ENCODE data around the gene ATP1A3. TPM values are rescaled to one million over a fixed set of nuclear protein-coding genes. Genes with fewer than 3 reads are reported as not detected.

Gene ATP1A3
- total RNA-seq, 8 experiments from 2014 or later: 2.4 to 243 (median 117) TPM

GRCh38 chr19:41990615-41991014 is 3.4 kb downstream of the ATP1A3 start:
- 46 to 100% (median 86%) methylated on average over 1 to 2 of the region's 2 CpGs; no CpG with 5 or more reads in 3 of the 10 experiments for WGBS, 10 experiments
- in situ Hi-C loops (cut with MboI; ENCODE audit: low pct_unique_long_range_greater_than_20kb in 2 of 9, low sequenced_read_pairs in 9 of 9, unreplicated experiment in 9 of 9): no loop called here
- ATAC-seq (replicated peaks in 6 of 8): no peak
- no peak overlapping the region for H3K27ac ChIP-seq
- no peak overlapping the region for H3K4me3 ChIP-seq
- H3K4me1 ChIP-seq (replicated peaks in 1 of 2): peaks cover 18 to 29% of the 10 kb centered on the region in 2 donors

GRCh38 chr19:41990028-41990427 is 4.0 kb downstream of the ATP1A3 start:
- Histone ChIP-seq H3K27ac (no peak overlapping the region), H3K4me1 (replicated peaks in 1 of 2) (peaks cover 12 to 24% of the 10 kb centered on the region in 2 donors), H3K4me3 (no peak overlapping the region)
- no peak for ATAC-seq (replicated peaks in 6 of 8)
- in situ Hi-C loops (cut with MboI; ENCODE audit: low pct_unique_long_range_greater_than_20kb in 2 of 9, low sequenced_read_pairs in 9 of 9, unreplicated experiment in 9 of 9): no loop called here
- 68 to 100% (median 89%) methylated on average over 1 to 4 of the region's 4 CpGs for WGBS, 10 experiments

DNA sequence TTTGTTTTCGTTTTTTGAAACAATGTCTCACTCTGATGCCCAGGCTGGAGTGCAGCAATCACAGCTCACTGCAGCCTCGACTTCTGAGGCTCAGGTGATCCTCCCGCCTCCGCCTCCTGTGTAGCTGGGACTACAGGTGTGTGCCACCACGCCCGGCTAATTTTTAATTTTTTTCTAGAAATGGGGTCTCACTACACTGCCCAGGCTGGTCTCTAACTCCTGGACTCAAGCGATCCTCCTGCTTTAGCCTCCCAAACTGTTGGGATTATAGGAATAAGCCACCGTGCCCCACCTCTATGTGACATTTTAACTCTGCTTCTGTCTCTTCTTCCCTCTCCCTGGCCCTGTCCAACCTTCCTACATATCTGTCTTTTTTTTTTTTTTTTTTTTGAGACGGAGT is 5.1 kb downstream of the ATP1A3 start:
- no peak overlapping the region for H3K4me3 ChIP-seq
- H3K27ac ChIP-seq: no peak overlapping the region
- peaks cover 6 to 17% of the 10 kb centered on the region in 2 donors for H3K4me1 ChIP-seq (replicated peaks in 1 of 2)
- in situ Hi-C loops (cut with MboI; ENCODE audit: low pct_unique_long_range_greater_than_20kb in 2 of 9, low sequenced_read_pairs in 9 of 9, unreplicated experiment in 9 of 9): no loop called here
- 43 to 94% (median 86%) methylated on average over 1 to 6 of the region's 9 CpGs; no CpG with 5 or more reads in 4 of the 10 experiments for WGBS, 10 experiments
- no peak for ATAC-seq (replicated peaks in 6 of 8)

GRCh38 chr19:41987141-41987860 is 6.7 kb downstream of the ATP1A3 start:
- 55 to 93% (median 75%) methylated on average over 3 to 5 of the region's 10 CpGs; no CpG with 5 or more reads in 6 of the 10 experiments for WGBS, 10 experiments
- peak in 2 of 8 experiments; percentile 3 to 6 for ATAC-seq (replicated peaks in 6 of 8)
- Histone ChIP-seq H3K4me3 (no peak overlapping the region), H3K27ac (no peak overlapping the region), H3K4me1 (replicated peaks in 1 of 2) (peaks cover 3 to 12% of the 10 kb centered on the region in 2 donors)
- in situ Hi-C loops (cut with MboI; ENCODE audit: low pct_unique_long_range_greater_than_20kb in 2 of 9, low sequenced_read_pairs in 9 of 9, unreplicated experiment in 9 of 9): no loop called here

- Histone ChIP-seq H3K4me1 (replicated peaks in 1 of 2) (no peaks in the 10 kb centered on the region), H3K27ac (no peak overlapping the region), H3K4me3 (no peak overlapping the region)
- ATAC-seq (replicated peaks in 6 of 8): peak in 3 of 8 experiments; percentile 5 to 28 (median 9)
- in situ Hi-C loops (cut with MboI; ENCODE audit: low pct_unique_long_range_greater_than_20kb in 2 of 9, low sequenced_read_pairs in 9 of 9, unreplicated experiment in 9 of 9): no loop called here
- 93 to 100% methylated on average over 1 to 5 of the region's 17 CpGs; no CpG with 5 or more reads in 8 of the 10 experiments for WGBS, 10 experiments
Measured at GRCh38 chr19:41984961-41985360, 9.1 kb downstream of the ATP1A3 start.

DNA sequence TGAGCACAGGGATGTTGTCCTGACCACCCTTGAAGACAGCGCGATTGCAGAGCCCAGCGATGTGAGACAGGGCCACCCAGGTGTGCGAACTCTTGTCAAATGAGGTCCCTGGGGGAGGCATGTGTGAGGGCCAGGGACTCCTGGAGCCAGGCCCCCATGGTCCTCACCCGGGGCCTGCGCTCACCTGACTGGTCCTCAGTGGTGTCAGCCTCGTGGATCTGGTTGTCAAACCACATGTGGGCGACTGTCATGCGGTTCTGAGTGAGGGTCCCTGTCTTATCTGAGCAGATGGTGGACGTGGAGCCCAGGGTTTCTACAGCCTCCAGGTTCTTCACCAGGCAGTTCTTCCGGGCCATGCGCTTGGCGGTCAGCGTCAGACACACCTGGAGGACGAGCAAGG is 12.3 kb downstream of the ATP1A3 start:
- H3K27ac ChIP-seq: no peak overlapping the region
- no peak overlapping the region for H3K4me3 ChIP-seq
- ATAC-seq (replicated peaks in 6 of 8): no peak
- WGBS, 10 experiments: 55 to 100% (median 80%) methylated on average over 2 to 9 of the region's 15 CpGs; no CpG with 5 or more reads in 4 of the 10 experiments
- H3K4me1 ChIP-seq (replicated peaks in 1 of 2): no peaks in the 10 kb centered on the region
- in situ Hi-C loops (cut with MboI; ENCODE audit: low pct_unique_long_range_greater_than_20kb in 2 of 9, low sequenced_read_pairs in 9 of 9, unreplicated experiment in 9 of 9): no loop called here

DNA sequence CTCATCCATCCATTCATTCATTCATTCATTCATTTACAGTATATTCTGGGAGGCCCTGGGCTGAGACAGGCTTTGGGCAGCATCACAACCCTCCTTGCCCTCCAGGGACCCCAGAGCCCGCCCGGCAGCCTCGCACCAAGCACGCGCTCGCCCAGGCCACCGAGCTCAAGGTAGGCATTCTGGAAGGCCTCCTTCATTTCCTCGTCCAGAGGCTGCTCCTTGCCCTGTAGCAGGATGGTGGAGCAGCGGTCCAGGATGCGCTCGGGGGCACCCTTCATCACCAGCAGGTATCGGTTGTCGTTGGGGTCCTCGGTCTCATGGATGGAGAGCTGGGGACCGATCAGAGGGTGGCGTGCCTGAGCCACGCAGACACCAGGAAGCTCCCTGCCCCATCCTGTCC is 15.6 kb downstream of the ATP1A3 start:
- H3K27ac ChIP-seq: no peak overlapping the region
- H3K4me1 ChIP-seq (replicated peaks in 1 of 2): no peaks in the 10 kb centered on the region
- ATAC-seq (replicated peaks in 6 of 8): peak in 1 of 8 experiments; percentile 5
- no peak overlapping the region for H3K4me3 ChIP-seq
- in situ Hi-C loops (cut with MboI; ENCODE audit: low pct_unique_long_range_greater_than_20kb in 2 of 9, low sequenced_read_pairs in 9 of 9, unreplicated experiment in 9 of 9): no loop called here
- 60 to 95% (median 92%) methylated on average over 1 to 4 of the region's 17 CpGs; no CpG with 5 or more reads in 6 of the 10 experiments for WGBS, 10 experiments

DNA sequence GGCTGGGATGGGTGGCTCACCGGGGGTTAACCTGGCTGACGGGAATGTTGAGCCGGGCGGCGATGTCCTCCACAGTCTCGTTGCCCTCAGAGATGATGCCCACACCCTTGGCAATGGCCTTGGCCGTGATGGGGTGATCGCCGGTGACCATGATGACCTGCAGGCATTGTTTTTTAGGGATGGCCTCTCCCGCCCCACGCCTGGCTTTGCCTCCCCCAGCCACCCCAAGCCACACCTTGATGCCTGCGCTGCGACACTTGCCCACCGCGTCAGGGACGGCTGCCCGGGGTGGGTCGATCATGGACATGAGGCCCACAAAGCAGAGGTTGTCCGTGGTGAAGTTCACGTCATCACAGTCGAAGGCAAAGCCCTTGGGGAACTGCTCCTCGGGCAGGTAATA is 16.1 kb downstream of the ATP1A3 start:
- Histone ChIP-seq H3K4me1 (replicated peaks in 1 of 2) (no peaks in the 10 kb centered on the region), H3K4me3 (no peak overlapping the region), H3K27ac (no peak overlapping the region)
- no peak for ATAC-seq (replicated peaks in 6 of 8)
- WGBS, 10 experiments: 60 to 95% methylated on average over 3 to 4 of the region's 22 CpGs; no CpG with 5 or more reads in 8 of the 10 experiments
- in situ Hi-C loops (cut with MboI; ENCODE audit: low pct_unique_long_range_greater_than_20kb in 2 of 9, low sequenced_read_pairs in 9 of 9, unreplicated experiment in 9 of 9): no loop called here

DNA sequence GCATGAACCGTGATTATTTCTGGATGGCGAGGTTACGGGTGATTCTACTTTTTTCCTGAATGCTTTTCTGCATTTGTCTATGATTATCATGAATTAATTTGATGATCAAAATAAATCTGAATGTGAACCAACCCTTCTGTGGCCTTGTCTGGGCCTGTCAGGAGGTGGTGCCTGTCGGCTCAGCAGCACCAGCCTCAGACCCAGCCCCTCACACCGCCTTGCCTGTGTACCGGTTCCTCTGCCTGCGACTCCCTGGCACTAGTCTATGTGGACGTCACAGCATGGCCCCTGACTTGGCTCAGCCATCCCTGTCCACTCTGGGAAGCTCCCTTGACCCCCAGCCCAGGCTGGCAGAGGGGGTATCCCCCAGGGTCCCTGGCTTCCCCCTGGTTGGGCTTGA is 19.4 kb downstream of the ATP1A3 start:
- no peak overlapping the region for H3K4me3 ChIP-seq
- in situ Hi-C loops (cut with MboI; ENCODE audit: low pct_unique_long_range_greater_than_20kb in 2 of 9, low sequenced_read_pairs in 9 of 9, unreplicated experiment in 9 of 9): no loop called here
- WGBS, 10 experiments: 58 to 96% (median 90%) methylated on average over 2 to 6 of the region's 8 CpGs; no CpG with 5 or more reads in 5 of the 10 experiments
- ATAC-seq (replicated peaks in 6 of 8): no peak
- H3K27ac ChIP-seq: no peak overlapping the region
- H3K4me1 ChIP-seq (replicated peaks in 1 of 2): no peaks in the 10 kb centered on the region

GRCh38 chr19:41971363-41971762 is 22.7 kb downstream of the ATP1A3 start:
- in situ Hi-C loops (cut with MboI; ENCODE audit: low pct_unique_long_range_greater_than_20kb in 2 of 9, low sequenced_read_pairs in 9 of 9, unreplicated experiment in 9 of 9): no loop called here
- 40 to 94% (median 86%) methylated on average over 1 to 11 of the region's 11 CpGs; no CpG with 5 or more reads in 4 of the 10 experiments for WGBS, 10 experiments
- ATAC-seq (replicated peaks in 6 of 8): no peak

DNA sequence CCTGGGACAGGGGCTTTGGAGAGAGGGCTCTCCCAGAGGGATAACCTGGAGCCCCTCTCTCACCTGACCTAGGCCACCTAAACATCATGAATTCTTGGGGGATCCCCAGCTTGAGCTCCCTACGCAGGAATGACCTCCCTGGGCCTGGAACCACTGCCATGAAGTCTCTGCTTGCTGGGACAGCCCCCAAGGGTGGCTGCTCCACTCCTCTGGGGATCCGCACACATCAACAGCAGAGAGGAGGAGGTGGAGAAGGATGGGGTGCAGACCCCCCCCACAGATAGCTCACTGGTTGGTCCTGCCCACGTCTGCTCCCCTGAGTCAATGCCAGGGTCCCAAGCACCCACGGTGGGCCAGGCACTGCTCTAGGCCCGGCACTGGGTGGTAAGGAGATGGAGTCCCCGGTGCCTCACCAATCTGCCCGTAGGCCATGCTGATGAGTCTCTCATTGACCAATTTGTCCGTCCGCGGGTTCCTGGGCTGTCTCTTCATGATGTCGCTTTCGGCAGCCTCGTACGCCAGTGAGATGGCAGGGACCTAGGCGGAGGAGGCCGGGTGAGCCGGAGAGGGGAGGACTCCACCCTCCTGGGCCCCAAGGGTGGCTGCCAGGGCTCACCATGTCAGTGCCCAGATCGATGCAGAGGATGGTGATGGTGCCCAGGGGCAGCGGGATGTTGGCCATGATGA is 24.1 kb downstream of the ATP1A3 start:
- 0 to 83% methylated on average over 1 of the region's 19 CpGs; no CpG with 5 or more reads in 8 of the 10 experiments for WGBS, 10 experiments

More at GRCh38 chr19:41971363-41971762, 22.7 kb downstream of the ATP1A3 start:
- no peak overlapping the region for H3K4me3 ChIP-seq
- no peak overlapping the region for H3K27ac ChIP-seq
- H3K4me1 ChIP-seq (replicated peaks in 1 of 2): no peaks in the 10 kb centered on the region

DNA sequence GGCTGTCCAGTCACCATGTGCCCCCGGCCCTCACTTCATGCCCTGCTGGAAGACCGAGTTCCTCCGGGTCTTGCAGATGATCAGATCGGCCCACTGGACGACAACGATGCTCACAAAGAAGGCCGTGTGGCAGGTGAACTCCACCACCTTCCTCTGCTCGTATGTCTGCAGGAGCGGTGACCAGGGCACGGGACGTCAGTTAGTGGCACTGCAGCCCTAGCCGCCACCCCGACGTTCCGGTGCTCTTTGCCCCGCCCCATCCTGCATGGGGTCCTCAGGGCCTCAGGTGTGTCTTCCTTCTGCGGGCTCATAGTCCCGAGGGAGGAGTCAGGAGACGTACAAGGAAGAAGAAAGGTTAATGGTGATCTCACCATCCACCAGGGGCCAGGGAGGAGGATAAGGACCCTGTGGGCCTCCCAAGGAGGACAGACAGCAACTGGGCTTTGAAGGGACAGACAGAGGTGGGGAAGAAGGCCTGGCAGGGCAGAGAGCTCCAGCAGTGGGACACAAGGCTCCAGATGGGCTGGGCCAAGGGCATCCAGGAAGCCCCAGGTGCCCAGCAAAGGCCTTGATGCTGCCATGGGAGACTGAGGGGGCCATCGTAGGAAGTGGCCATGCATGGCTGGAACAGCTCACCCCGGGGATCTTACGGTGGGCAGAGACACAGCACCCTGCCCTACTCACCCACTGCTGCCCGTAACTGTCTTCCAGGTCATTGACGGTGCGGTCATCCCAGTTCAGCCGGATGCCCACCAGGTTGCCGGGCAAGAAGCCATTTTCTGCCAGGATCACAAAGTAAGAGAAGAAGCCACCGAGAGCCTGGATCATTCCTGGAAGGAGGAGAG is 25.1 kb downstream of the ATP1A3 start:
- peak in 1 of 8 experiments; percentile 7 for ATAC-seq (replicated peaks in 6 of 8)
- 20 to 100% (median 79%) methylated on average over 1 to 17 of the region's 28 CpGs; no CpG with 5 or more reads in 4 of the 10 experiments for WGBS, 10 experiments
- Histone ChIP-seq H3K27ac (no peak overlapping the region), H3K4me3 (no peak overlapping the region), H3K4me1 (replicated peaks in 1 of 2) (no peaks in the 10 kb centered on the region)
- in situ Hi-C loops (cut with MboI; ENCODE audit: low pct_unique_long_range_greater_than_20kb in 2 of 9, low sequenced_read_pairs in 9 of 9, unreplicated experiment in 9 of 9): no loop called here

More for the DNA sequence above, 24.1 kb downstream of the ATP1A3 start:
- ATAC-seq (replicated peaks in 6 of 8): peak in 4 of 8 experiments; percentile 11 to 28 (median 19)
- in situ Hi-C loops (cut with MboI; ENCODE audit: low pct_unique_long_range_greater_than_20kb in 2 of 9, low sequenced_read_pairs in 9 of 9, unreplicated experiment in 9 of 9): no loop called here
- Histone ChIP-seq H3K27ac (no peak overlapping the region), H3K4me3 (no peak overlapping the region), H3K4me1 (replicated peaks in 1 of 2) (no peaks in the 10 kb centered on the region)
